Islet of Langerhans (tissue), 1 donor: Measurements from ENCODE around the gene PLPPR2.
"Not testable (repeated sequence)": the region's sequence is repeated elsewhere in the genome, so short reads cannot be mapped to it uniquely, and the experiment has no call there.

Experiments used
- FAIRE-seq: peaks from one replicate; lab custom pipeline; 2011; peaks lifted over from hg19 to GRCh38; lab: Jason Lieb, UNC

Gene PLPPR2

GRCh38 chr19:11373885-11374432 lies 18.7 kb downstream of the PLPPR2 start:
- no peak for FAIRE-seq

- FAIRE-seq: peak; percentile 82
Measured at GRCh38 chr19:11374433-11375142, 19.4 kb downstream of the PLPPR2 start, which contains the start of gene SWSAP1. Gene SWSAP1 (plus strand): TSS chr19:11374666. CDS start chr19:11374681, 15 bp downstream.

GRCh38 chr19:11375143-11375948 lies 20.1 kb downstream of the PLPPR2 start:
- no peak for FAIRE-seq

GRCh38 chr19:11377237-11377636 lies 22.0 kb downstream of the PLPPR2 start:
- FAIRE-seq: no peak

DNA sequence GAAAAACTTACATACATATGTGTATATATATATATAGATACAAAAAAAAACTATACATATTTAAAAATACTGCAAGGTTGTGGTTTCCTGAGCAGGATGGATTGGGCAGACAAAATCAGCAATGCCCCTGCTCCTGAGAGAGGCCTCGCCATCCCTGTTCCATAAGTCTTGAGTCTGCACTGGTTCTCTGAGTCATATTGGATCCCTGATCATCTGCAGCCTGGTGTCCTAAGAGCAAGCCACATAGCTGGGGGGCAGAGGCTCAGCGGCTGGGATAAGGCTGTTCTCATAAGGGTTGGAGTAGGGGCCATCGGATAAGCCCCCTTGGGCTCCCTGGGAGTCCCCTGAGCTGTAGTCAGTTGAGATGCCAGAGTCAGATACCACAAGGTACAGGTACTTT lies 22.5 kb downstream of the PLPPR2 start:
- no peak for FAIRE-seq

- FAIRE-seq: no peak
Measured at GRCh38 chr19:11378319-11379189, 23.3 kb downstream of the PLPPR2 start.

GRCh38 chr19:11379269-11379845 lies 24.1 kb downstream of the PLPPR2 start:
- not testable (repeated sequence) for FAIRE-seq

- no peak for FAIRE-seq
Measured at GRCh38 chr19:11379857-11380350, 24.7 kb downstream of the PLPPR2 start.

- FAIRE-seq: no peak
Measured at GRCh38 chr19:11380653-11381537, 25.7 kb downstream of the PLPPR2 start.

DNA sequence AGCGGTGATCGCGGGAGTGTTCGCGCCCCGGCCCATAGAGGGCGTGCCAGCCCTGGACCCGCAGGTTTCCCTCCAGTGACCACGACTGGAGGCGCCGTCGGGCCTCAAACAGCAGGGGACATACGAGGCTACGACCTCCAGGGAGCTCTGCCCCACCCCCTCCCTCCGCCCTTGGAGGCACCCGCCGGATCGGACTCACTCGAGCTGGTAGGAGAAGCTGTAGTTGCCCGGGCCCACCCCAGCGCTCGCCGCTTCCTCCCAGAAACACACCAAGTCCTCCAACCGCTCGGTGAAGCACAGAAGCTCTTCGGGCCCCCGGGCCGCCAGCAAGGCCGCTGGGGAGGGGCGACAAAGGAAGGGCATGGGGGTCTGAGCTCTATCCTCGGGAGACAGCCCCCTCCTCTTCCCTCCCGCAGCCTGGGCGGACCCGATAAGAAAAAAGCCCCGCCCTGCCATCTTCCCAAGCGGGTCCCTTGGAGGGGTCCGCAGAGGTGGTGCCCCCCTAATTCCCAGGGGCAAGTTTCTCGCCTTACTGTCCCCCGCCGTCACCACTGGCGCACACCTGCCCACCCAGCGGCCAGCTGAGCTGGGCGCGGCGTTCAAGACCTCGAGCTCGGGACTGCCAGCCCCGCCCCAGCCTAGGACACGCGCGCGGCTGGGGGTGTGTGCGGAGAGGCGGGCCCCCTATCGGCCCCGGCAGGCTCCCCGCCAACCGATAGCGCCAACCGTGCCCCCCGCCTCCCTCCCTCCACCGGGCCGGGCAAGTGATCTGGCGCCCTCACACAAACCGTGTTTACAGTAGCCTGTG lies 27.9 kb downstream of the PLPPR2 start:
- FAIRE-seq: no peak

- FAIRE-seq: no peak
Measured at GRCh38 chr19:11383706-11384048, 28.4 kb downstream of the PLPPR2 start.

- FAIRE-seq: no peak
Measured at GRCh38 chr19:11384778-11385129, 29.5 kb downstream of the PLPPR2 start.

DNA sequence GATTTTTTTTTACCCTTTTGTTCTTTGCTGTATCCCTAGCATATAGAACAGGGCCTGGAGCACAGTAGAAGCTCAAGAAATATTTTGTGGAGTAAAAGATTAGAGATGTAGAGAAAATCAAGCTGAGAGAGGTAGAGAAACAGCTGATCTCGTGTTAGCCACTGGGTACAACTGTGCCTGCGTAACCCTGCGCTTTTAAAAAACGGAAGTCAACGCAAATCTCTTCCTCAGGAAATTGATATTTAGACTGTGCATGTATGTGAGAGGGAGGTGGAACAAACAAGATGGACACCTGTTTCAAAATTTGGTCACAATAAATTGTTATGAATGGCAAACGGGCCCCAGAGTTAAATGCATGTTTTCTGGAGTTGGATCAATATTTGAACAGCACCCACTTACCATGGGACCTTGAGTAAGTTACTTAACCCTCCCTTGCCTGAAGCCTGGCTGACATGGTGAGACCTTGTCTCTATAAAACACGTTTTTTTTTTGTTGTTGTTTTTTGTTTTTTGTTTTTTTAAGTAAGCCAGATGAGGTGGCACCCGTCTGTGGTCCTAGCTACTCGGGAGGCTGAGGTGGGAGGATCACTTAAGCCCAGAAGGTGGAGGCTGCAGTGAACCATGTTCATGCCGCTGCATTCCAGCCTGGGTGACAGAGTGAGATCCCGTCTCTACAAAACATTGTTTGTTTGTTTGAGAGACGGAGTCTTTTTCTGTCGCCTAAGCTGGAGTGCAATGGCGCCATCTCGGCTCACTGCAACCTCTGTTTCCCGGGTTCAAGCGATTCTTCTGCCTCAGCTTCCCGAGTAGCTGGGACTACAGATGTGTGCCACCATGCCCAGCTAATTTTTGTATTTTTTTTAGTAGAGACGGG lies 32.2 kb downstream of the PLPPR2 start:
- no peak for FAIRE-seq

- FAIRE-seq: no peak
Measured at GRCh38 chr19:11390359-11390758, 35.1 kb downstream of the PLPPR2 start.

DNA sequence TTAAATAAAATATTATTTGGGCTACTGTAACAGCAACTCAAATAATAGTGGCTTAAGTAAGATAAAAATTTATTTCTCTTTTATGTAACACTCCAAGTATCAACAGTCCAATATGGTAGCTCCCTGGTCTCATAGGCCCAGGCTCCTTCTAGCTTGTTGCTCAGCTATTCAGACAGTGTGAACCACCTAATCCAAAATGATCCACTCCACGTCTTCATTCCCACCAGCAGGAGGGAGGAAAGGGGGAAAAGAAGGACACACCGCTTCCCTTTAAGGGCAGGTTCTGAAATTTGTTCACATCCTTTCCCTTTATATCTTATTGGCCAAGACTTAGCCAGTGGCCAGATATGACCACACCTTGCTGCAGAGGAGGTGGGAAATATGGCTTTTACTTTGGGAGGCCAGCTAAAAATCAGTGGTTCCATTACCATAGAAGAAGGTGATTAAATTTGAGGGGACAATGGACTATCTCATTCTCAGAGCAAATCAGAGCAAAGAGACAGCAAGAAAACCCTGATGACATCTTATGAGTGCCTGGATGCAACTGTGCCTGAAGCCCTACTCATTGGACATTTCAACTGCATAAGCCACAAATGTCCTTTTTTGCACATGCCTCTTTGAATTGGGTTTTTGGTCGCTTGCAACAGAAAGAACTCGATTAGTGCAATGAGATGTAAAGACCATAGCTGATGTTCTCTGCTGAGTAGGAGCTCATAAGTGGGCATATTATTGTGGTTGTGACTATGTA lies 35.9 kb downstream of the PLPPR2 start:
- FAIRE-seq: no peak

GRCh38 chr19:11397089-11397610 lies 41.9 kb downstream of the PLPPR2 start:
- no peak for FAIRE-seq

DNA sequence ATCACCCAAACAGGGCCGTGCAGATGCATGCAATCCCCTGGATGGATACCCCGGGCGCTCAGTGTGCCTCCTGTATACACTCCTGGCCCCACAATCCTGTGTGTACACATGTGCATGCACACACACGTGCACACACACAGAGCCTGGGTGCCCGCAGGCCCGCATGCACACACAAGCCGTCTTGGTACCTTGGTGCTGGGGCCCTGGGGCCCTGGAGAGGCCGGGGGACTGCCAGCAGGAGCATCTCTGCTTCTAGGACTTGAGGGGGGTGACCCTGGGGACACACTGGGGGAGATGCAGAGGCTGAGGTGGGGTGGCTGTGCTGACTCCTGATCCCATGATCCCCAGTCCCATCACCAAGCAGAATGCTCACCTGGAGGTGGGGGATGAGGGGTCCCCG lies 44.4 kb downstream of the PLPPR2 start:
- no peak for FAIRE-seq

DNA sequence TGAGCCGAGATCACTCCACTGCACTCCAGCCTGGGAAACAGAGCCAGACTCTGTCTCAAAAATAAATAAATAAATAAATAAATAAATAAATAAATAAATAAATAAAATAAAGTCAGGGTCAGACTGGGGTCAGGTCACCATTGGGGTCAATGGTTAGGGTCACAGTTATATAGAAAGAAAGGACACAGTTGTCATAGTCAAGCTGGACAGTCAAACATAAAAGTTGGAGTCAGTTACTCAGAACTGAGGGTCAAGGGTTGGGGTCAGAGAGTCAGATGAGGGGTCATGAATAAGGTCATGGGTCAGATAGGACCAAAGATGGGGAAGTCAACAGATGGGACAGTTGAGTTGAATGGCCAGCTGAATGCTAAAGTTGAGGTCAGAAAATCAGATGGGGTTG lies 45.6 kb downstream of the PLPPR2 start:
- no peak for FAIRE-seq
